Right lobe of liver (tissue), 6 donors: Measurements from ENCODE around the gene STRBP. TPM values are rescaled to one million over a fixed set of nuclear protein-coding genes. Genes with fewer than 3 reads are reported as not detected.
A peak's percentile ranks its signal among the peaks of the same experiment; 100 is the strongest.

Experiments used
- ATAC-seq, 4 donors: fragments of 200-7000 bp; cut with Tn5 transposase; one replicate each; pipeline ENCODE4 v1.9.1; 2020; ENCODE audit warnings: mild to moderate bottlenecking in 4 of 4, moderate library complexity in 4 of 4
- DNase-seq, 3 donors: peaks; one replicate each; pipeline ENCODE4 v3.0.0-alpha.2; 2020
- H3K27ac ChIP-seq, 3 donors: fragments of 200-600 bp; one replicate each; pipeline ENCODE4 v1.8.0; 2022
- H3K27me3 ChIP-seq, 2 donors: fragments of 200-600 bp; one replicate each; pipeline ENCODE4 v1.8.0; 2022
- H3K36me3 ChIP-seq, 4 donors: fragments of 200-600 bp; sonication (generic) in 1 of 4; one replicate each; pipeline versions ENCODE4 v1.5.1 to v1.8.0; 2017 to 2022; ENCODE audit warnings: control low read depth in 1 of 4
- H3K4me1 ChIP-seq, 4 donors: fragments of 200-600 bp; sonication (generic) in 1 of 4; one replicate each; pipeline versions ENCODE4 v1.5.1 to v1.8.0; 2017 to 2022; ENCODE audit warnings: control low read depth in 1 of 4
- H3K4me3 ChIP-seq, 3 donors: fragments of 200-600 bp; one replicate each; pipeline ENCODE4 v1.8.0; 2022
- H3K9me3 ChIP-seq, 4 donors: fragments of 200-600 bp; sonication (generic) in 1 of 4; one replicate each; pipeline versions ENCODE4 v1.5.1 to v1.8.0; 2017 to 2022; ENCODE audit warnings: control low read depth in 1 of 4
- CTCF ChIP-seq, 4 donors: fragments of 200-600 bp in 3 of 4; fragments of 450-650 bp in 1 of 4; IDR thresholded peaks; one replicate each; pipeline versions ENCODE4 v1.5.1 to v1.8.0; 2016 to 2022; ENCODE audit warnings: antibody characterized with exemption in 4 of 4, mild to moderate bottlenecking in 2 of 4
- POLR2A ChIP-seq: fragments of 450-650 bp; IDR thresholded peaks from one replicate; pipeline ENCODE4 v1.6.1; 2017; ENCODE audit warnings: antibody characterized with exemption, mild to moderate bottlenecking
- WGBS: methylation state at CpG from one replicate; pipeline ENCODE4 v1.1.6; 2018; ENCODE audit warnings: low coverage, low lambda C conversion rate; ENCODE audit not compliant: insufficient coverage; ENCODE audit errors: missing lambda C conversion rate; 5-methylcytosine and 5-hydroxymethylcytosine counted together
- intact Hi-C, 2 donors: fragments of 100-400 bp; cut with DNase I; formaldehyde crosslinking; loops; one replicate each; pipeline versions ENCODE4 v1.11.2 to v1.14.1; 2022
- total RNA-seq, 6 experiments: library from RNA; depleted of rRNA in 2 of 6; stranded (reverse); fragments of >200 nt in 2 of 6; fragmentation: NEBNext Ultra II Directional in 3 of 6; extraction: Animal tissue kit (Norgen Biotek cat#: 25700) in 3 of 6; gene quantifications; one replicate each; pipeline versions ENCODE4 v1.1.0 to v1.2.4, GENCODE V29; 2016 to 2023
- donor health status: DM: no; HTN: yes; CAD: no.
- donor health status: DM: no; HTN: no; CAD: no.
- donor health status: DM: no; HTN: no; CAD: no.
- donor health status: DM: no; HTN: yes; CAD: no.
- donor health status: DM: no; HTN: yes; CAD: no.

Gene STRBP
- total RNA-seq, 6 experiments from 2014 or later: 5.3 to 10.2 (median 8.3) TPM

- WGBS: 90% methylated on average over 2 of the region's 2 CpGs
- TF ChIP-seq CTCF (IDR thresholded peaks at IDR 0.05) (peak in 1 of 4 donors; percentile 9), POLR2A (no peak)
- H3K4me1 ChIP-seq: peaks cover 0 to 23% (median 0%) of the 10 kb centered on the region in 4 donors
- ATAC-seq (no peak), DNase-seq (no peak)
- H3K27ac ChIP-seq: no peak overlapping the region
- H3K36me3 ChIP-seq: peaks cover 0 to 12% (median 4%) of the 10 kb centered on the region in 4 donors
- H3K27me3 ChIP-seq: no peaks in the 10 kb centered on the region
- intact Hi-C loops: no loop called here
- H3K9me3 ChIP-seq: no peaks in the 10 kb centered on the region
- H3K4me3 ChIP-seq: no peak overlapping the region
Measured at GRCh38 chr9:123091459-123091858, 176.9 kb downstream of the STRBP start.

GRCh38 chr9:123090956-123091355 is 177.4 kb downstream of the STRBP start:
- H3K4me1 ChIP-seq: peaks cover 0 to 23% (median 0%) of the 10 kb centered on the region in 4 donors
- H3K4me3 ChIP-seq: no peak overlapping the region
- H3K27me3 ChIP-seq: no peaks in the 10 kb centered on the region
- ATAC-seq (peak; percentile 20 to 62 (median 42)), DNase-seq (no peak)
- peaks cover 0 to 12% (median 4%) of the 10 kb centered on the region in 4 donors for H3K36me3 ChIP-seq
- intact Hi-C loops: no loop called here
- TF ChIP-seq POLR2A: no peak
- TF ChIP-seq CTCF (IDR thresholded peaks at IDR 0.05): no peak
- 61% methylated on average over 2 of the region's 2 CpGs for WGBS
- no peaks in the 10 kb centered on the region for H3K9me3 ChIP-seq
- H3K27ac ChIP-seq: no peak overlapping the region

GRCh38 chr9:123090198-123090896 is 178.0 kb downstream of the STRBP start:
- Histone ChIP-seq H3K27ac (no peak overlapping the region), H3K4me3 (no peak overlapping the region), H3K36me3 (peaks cover 0 to 12% (median 4%) of the 10 kb centered on the region in 4 donors), H3K9me3 (no peaks in the 10 kb centered on the region), H3K4me1 (peaks cover 0 to 23% (median 0%) of the 10 kb centered on the region in 4 donors), H3K27me3 (no peaks in the 10 kb centered on the region)
- DNase-seq (no peak), ATAC-seq (no peak)
- WGBS: 85% methylated on average over 7 of the region's 8 CpGs
- TF ChIP-seq POLR2A: no peak
- TF ChIP-seq CTCF (IDR thresholded peaks at IDR 0.05): no peak
- intact Hi-C loops: no loop called here

GRCh38 chr9:123089790-123090189 is 178.6 kb downstream of the STRBP start:
- Histone ChIP-seq H3K9me3 (no peaks in the 10 kb centered on the region), H3K4me3 (no peak overlapping the region), H3K27ac (no peak overlapping the region), H3K36me3 (peaks cover 0 to 12% (median 4%) of the 10 kb centered on the region in 4 donors), H3K27me3 (no peaks in the 10 kb centered on the region), H3K4me1 (peaks cover 0 to 23% (median 0%) of the 10 kb centered on the region in 4 donors)
- 95% methylated on average over 5 of the region's 5 CpGs for WGBS
- intact Hi-C loops: loop anchor here in 1 of 2 donors (10.0 kb wide), 1 partner anchor 255 kb away; no protein-coding TSS in a partner anchor
- DNase-seq (no peak), ATAC-seq (no peak)
- TF ChIP-seq POLR2A: no peak
- no peak for TF ChIP-seq CTCF (IDR thresholded peaks at IDR 0.05)
